Measurements from ENCODE around the gene TFEB.

GRCh38 chr6:41700463-41701347 lies 34.7 kb downstream of the TFEB start:
- peak in 2 of 3 experiments; percentile 32 to 36; a peak in 2 of 4 replicates for TF ChIP-seq CTCF (IDR thresholded peaks at IDR 0.05; ENCODE audit: control extremely low read depth in 1 of 3, insufficient read depth in 1 of 3, low read depth in 1 of 3, low read length in 3 of 3)
- TF ChIP-seq YY1 (IDR thresholded peaks at IDR 0.05; ENCODE audit: low read depth, low read length), result no peak
- TF ChIP-seq HDAC2 (IDR thresholded peaks at IDR 0.05; ENCODE audit: borderline replicate concordance in 1 of 2, low read depth in 2 of 2, low read length in 2 of 2), result no peak
- no peak for TF ChIP-seq POLR2A (IDR thresholded peaks at IDR 0.05; ENCODE audit: control extremely low read depth in 1 of 2, low read depth in 2 of 2, low read length in 2 of 2)
- no peak for TF ChIP-seq GTF2F1 (IDR thresholded peaks at IDR 0.05; ENCODE audit: borderline replicate concordance, low read depth, low read length)
- no peak for TF ChIP-seq EP300 (IDR thresholded peaks at IDR 0.05; ENCODE audit: borderline replicate concordance in 1 of 2, low read depth in 2 of 2, low read length in 2 of 2)
- TF ChIP-seq GABPA (IDR thresholded peaks at IDR 0.05; ENCODE audit: borderline replicate concordance, insufficient read depth, low read length), result no peak
- no peak for TF ChIP-seq ZNF274 (IDR thresholded peaks at IDR 0.05; ENCODE audit: borderline replicate concordance, extremely low read depth, low read length)
